RPMI8226 (cell line): ENCODE results near the gene PBX3.
A peak's percentile ranks its signal among the peaks of the same experiment; 100 is the strongest.

ENCODE experiments used
- DNase-seq: peaks from one replicate; pipeline ENCODE4 v3.0.0-alpha.2; 2015

PBX3 gene

DNA sequence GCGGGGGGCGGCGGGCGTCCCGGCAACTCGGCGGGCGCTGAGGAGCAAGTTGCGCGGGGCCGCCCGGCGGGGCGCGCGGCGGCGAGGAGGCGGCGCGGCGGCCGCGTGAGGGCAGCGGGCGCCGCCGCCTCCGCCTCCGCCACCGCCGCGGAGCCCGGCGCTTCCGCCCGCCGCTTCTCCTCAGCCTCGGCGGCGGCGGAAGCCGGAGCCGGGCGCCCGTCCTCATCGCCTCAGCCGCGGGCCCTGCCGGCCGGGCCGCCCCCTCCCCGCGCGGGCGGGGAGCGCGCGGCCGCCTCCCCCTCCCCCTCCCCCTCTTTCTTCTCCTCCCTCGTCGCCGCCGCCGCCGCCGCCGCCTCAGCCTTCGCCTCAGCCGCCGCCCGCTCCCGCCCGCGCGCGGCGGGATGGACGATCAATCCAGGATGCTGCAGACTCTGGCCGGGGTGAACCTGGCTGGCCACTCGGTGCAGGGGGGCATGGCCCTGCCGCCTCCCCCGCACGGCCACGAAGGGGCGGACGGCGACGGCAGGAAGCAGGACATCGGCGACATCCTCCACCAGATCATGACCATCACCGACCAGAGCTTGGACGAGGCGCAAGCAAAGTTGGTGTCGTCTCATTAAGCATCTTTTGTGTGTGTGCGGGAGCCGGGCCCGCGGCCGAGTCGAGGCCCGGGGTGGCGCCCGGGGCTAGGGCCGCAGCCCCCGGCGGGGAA is at the start of gene PBX3:
Gene PBX3 (plus strand): TSS at position 321 of the 712 bp plus-strand sequence.
- DNase-seq = peak; percentile 65

- DNase-seq = no peak
These were observed 47.3 kb upstream of the PBX3 start for GRCh38 chr9:125699870-125700269.

- DNase-seq = no peak
These were observed 46.4 kb upstream of the PBX3 start for GRCh38 chr9:125700791-125701190.

DNA sequence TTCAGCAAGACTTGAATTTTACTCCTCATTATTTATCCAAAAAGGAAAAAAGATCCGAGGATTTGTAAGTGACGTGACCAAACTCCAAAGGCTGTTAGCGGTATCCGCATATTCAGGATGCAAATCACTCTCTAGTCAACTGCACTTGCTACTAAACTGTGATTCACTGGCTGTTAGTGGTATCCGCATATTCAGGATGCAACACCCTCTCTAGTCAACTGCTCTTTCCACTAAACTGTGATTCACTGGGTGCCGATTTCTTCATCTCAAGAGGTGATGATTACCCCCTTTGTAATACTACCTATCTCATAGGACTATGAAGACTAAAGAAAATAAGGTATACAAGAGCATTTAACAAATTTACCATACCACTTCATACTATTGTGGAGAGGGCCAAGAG is 45.8 kb upstream of the PBX3 start:
- no peak for DNase-seq

DNA sequence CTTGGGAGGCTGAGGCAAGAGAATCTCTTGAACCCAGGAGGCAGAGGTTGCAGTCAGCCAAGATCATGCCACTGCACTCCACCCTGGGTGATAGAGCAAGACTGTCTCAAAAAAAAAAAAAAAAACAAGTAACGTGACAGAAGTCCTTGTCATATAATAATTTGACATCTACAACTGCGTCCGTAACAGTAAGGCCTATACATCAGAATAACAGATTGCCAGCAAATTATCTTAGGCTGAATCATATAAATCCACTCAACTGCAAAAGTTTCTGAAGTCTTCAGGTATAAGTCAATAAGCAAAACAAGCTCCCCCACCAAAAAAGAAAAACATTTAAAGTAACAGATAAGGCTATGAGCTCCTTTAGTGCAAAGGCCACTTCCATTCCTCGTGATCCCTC is 43.5 kb upstream of the PBX3 start:
- DNase-seq = no peak

GRCh38 chr9:125705893-125706292 is 41.3 kb upstream of the PBX3 start:
- DNase-seq = no peak

- DNase-seq = peak; percentile 99
These were observed 40.3 kb upstream of the PBX3 start, which contains the start of gene MAPKAP1 for GRCh38 chr9:125706651-125707471. Gene MAPKAP1 (minus strand): TSS chr9:125707208. CDS start chr9:125672574, 34,634 bp downstream.

- no peak for DNase-seq
These were observed 39.7 kb upstream of the PBX3 start for GRCh38 chr9:125707472-125707804.

DNA sequence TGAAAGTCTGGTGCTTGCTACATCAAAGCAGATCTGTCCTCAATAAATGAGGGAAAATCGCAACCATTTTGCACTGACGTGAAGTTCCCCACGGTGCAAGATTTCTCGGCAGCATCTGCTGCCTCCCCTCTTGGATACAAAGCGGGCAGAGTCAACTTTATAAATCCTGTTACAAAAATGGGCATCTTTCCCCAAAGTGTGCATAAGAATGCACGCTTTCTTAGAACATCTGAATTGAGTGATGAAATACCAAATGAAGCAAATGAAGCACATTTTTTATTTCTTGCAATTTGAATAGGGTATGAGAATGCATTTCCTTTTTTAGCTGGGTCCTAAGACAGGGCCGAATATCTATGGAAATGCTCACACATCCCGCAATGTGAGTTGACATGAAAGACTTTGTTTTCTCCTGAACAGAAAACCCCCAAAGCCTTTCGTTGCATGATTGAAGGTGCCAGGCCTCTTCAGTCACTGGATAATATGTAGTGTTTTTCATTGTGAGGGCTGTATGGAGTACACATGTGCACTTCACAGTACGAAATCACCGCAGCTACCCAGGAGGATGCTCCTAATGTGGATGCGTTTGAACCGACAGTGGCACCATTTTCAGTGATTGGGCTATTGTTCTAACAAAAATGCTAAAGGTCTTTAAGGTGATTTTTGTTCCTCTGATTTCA is 20.6 kb upstream of the PBX3 start:
- no peak for DNase-seq

DNA sequence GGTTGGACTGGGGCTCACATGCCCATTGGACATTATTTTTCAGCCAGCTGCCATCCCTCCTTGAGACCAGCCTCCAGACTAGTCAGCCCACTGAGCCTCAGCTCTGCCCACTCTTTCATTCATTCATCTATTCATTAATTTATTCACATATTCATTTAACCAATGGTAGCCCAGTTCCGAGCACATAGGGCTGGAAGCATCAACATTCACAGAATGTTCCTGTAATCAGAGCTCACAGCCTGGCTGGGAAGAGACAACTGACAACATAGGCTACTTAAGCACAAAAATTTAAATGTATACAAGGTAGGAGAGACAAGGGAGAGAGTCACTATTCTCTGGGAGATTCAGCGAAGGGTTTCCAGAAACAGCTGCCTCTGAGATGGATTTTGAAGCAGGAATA is 17.0 kb upstream of the PBX3 start:
- no peak for DNase-seq

DNA sequence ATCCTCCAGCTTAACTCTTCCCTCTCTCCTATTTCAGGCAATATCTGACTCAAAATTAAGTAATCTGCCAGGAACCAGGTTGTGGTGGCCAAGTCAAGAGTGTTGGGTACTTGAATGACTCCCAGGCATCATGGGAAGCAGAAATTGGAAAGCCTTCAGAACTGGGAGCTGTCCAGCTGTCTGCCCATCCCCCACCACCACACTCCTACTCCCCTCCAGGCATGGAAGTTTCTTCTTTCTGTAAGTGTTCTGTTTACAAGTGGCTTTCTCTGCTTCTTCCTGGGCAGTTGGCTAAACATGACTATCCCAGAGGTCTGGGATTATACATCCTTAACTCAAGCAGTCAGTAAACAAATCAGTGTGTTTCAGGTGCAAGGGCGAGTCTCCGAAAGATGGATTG is 14.6 kb upstream of the PBX3 start:
- no peak for DNase-seq

DNA sequence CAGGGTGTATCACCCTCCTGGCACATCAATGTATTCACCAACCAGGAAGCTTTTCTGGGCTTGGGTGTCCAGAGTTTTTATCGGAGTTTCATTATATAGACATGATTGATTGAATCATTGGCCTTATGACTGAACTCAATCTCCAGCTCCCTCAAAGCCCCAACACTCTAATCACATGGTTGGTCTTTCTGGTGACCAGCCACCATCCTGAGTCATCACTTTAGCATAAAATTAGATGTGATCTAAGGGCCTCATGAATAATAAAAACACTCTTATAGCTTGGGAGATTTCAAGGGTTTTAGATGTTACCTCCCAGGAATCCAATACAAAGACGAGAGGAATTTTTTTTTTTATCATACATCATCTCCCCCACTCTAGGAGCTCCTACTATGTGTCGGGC is 7.7 kb upstream of the PBX3 start:
- DNase-seq = no peak

- no peak for DNase-seq
These were observed 4.5 kb upstream of the PBX3 start for GRCh38 chr9:125742657-125743056.

GRCh38 chr9:125743682-125744428 is 3.3 kb upstream of the PBX3 start:
- no peak for DNase-seq

DNA sequence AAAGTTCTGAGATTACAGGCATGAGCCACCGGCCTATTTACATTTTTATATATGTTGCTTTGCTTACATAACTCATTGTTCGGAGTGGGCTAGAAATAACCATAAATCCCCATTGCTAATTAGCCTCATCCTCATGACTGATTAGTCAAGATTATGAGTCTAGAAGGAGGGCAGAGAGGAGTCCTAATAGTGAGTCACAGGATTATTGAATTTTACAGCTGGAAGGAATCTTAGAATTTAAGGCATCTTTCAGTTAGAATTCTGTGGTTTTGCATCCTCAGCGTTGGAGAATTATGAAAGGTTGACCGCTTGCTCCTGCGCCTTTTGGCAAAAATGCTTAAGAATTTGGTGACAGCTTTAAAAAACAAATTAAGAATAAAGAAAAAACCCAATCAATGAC is 2.6 kb upstream of the PBX3 start:
- no peak for DNase-seq

DNA sequence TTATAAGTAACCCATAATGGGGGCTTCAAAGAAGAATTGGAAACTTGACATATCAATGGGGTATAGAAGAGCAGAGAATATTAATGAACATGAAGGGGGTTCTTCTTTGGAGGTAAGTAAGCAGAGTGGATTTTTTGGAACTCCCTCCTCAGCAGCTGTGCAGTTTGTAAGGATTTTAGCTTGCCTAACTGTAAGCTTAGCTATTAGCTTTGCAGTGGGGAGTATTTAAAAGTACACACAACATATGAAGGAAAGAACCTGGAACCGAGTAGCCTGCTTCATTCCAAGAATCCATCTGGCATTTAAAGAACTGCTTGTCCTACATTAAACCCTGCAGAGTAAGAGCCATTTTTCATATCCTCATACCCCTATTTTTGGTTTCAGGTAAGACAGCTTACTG is 2.2 kb upstream of the PBX3 start:
- DNase-seq = no peak

DNA sequence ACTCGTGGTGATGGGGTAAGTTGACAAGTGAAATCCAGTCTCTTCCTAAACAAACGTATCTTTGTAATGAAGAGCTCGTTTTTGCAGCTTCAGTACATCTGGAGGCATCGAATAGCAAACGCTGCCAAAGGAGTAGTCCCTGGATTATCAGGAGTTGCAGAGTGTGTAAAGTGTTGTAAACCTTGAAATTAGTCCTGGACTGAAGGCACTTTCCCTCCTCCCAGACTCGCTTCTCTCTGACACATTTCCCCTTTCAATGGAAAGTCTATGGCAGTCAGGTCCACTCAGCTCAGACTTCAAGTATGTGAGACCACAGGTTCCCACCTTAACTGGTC is 1.5 kb upstream of the PBX3 start:
- no peak for DNase-seq

GRCh38 chr9:125746017-125746773 is 978 bp upstream of the PBX3 start:
- peak; percentile 98 for DNase-seq

DNA sequence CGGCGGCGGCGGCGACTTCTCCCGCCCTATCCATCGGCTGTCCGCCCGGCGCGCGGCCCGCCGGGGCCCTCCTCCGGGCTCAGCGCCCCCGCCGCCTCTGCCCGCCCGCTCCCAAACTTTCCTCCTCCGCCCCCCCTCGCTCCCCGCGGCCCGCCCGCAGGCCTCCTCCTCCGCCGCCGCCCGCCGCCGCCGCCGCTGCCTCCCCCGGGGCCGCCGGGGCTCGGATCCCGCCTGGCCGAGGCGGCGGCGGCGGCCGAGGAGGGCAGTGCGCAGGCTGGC is 460 bp upstream of the PBX3 start:
- DNase-seq = no peak

GRCh38 chr9:125747765-125748445 is 732 bp downstream of the PBX3 start:
- peak; percentile 50 for DNase-seq

- DNase-seq = no peak
These were observed 1.4 kb downstream of the PBX3 start for GRCh38 chr9:125748446-125749099.
